HepG2 (cell line): ENCODE data around the gene RASA4. TPM values are rescaled to one million over a fixed set of nuclear protein-coding genes. Genes with fewer than 3 reads are reported as not detected.
"Not testable (repeated sequence)": the region's sequence is repeated elsewhere in the genome, so short reads cannot be mapped to it uniquely, and the experiment has no call there.

Experiments
- ATAC-seq: fragments of 200-7000 bp; cut with Tn5 transposase; 3 replicates; pipeline ENCODE4 v1.9.1; 2020; ENCODE audit warnings: mild to moderate bottlenecking, moderate library complexity
- BruUV-seq: library from RNA; stranded (reverse); fragments of 400-500 nt; replicated peaks from 2 replicates; lab custom pipeline; 2021; lab: Mats Ljungman, UMichigan
- CTCF ChIA-PET: fragments of 300-600 bp; formaldehyde crosslinking; extraction: SDS; loops from one replicate; lab custom pipeline; 2021; ENCODE audit warnings: low total read pairs, inconsistent platforms, low intra/inter-chr PET ratio; lab: Yijun Ruan, JAX
- POLR2A ChIA-PET: fragments of 350-600 bp; sonication (Branson Sonifier 250); formaldehyde crosslinking; loops from one replicate; lab custom pipeline; 2020; ENCODE audit warnings: antibody characterized with exemption, inconsistent platforms; lab: Yijun Ruan, JAX
- DNase-seq: peaks from one replicate; pipeline ENCODE4 v3.0.0-alpha.2; 2015; ENCODE audit warnings: low spot score
- FAIRE-seq: peaks from 3 replicates; lab custom pipeline; 2011; peaks lifted over from hg19 to GRCh38; lab: Jason Lieb, UNC
- H2AFZ ChIP-seq: one replicate; pipeline ENCODE4 v1.6.1; 2011; ENCODE audit warnings: low read length, inconsistent platforms
- H3K27ac ChIP-seq: fragments of 300-600 bp; 3 replicates; pipeline ENCODE4 v1.8.0; 2011; ENCODE audit warnings: mixed run types, mild to moderate bottlenecking, mixed read lengths, low read length, inconsistent platforms; ENCODE audit not compliant: insufficient read depth; ENCODE audit errors: extremely low read length
- H3K27me3 ChIP-seq, 2 experiments: fragments of 200-600 bp in 1 of 2; 2 replicates in 1 of 2; 3 replicates in 1 of 2; pipeline versions ENCODE4 v1.6.0 to v1.8.0; 2011; ENCODE audit warnings: low read length in 2 of 2, mild to moderate bottlenecking in 2 of 2, moderate library complexity in 2 of 2, inconsistent platforms in 1 of 2; ENCODE audit not compliant: insufficient read depth in 2 of 2, control insufficient read depth in 1 of 2
- H3K36me3 ChIP-seq, 2 experiments: fragments of 200-600 bp in 1 of 2; replicated peaks in 1 of 2; 2 replicates in 1 of 2; 3 replicates in 1 of 2; pipeline versions ENCODE4 v1.5.1 to v1.8.0; 2011; ENCODE audit warnings: low read length in 2 of 2, inconsistent platforms in 1 of 2; ENCODE audit not compliant: insufficient read depth in 2 of 2, control insufficient read depth in 1 of 2
- H3K4me1 ChIP-seq: 2 replicates; pipeline ENCODE4 v1.5.1; 2012; ENCODE audit warnings: low read length, inconsistent platforms; ENCODE audit not compliant: insufficient read depth
- H3K4me2 ChIP-seq: 2 replicates; pipeline ENCODE4 v1.6.0; 2011; ENCODE audit warnings: low read depth, low read length, inconsistent platforms
- H3K4me3 ChIP-seq, 3 experiments: fragments of 200-600 bp in 1 of 3; sonication (generic), shearing (Covaris generic) in 1 of 3; replicated peaks in 1 of 3; 2 replicates each; pipeline ENCODE4 v1.5.1; 2011 to 2016; ENCODE audit warnings: low read length in 3 of 3, inconsistent platforms in 2 of 3, low read depth in 2 of 3, mild to moderate bottlenecking in 2 of 3, control low read depth in 1 of 3, mixed read lengths in 1 of 3; ENCODE audit not compliant: insufficient read depth in 1 of 3
- H3K79me2 ChIP-seq: one replicate; pipeline ENCODE4 v1.6.1; 2011; ENCODE audit warnings: low read length, inconsistent platforms; ENCODE audit not compliant: insufficient read depth
- H3K9ac ChIP-seq: 2 replicates; pipeline ENCODE4 v1.6.0; 2011; ENCODE audit warnings: mild to moderate bottlenecking, low read depth, low read length, inconsistent platforms; ENCODE audit not compliant: insufficient read depth
- H3K9me3 ChIP-seq: 2 replicates; pipeline ENCODE4 v1.5.1; 2012; ENCODE audit warnings: mild to moderate bottlenecking, low read length
- H4K20me1 ChIP-seq: 2 replicates; pipeline ENCODE4 v1.6.0; 2011; ENCODE audit warnings: inconsistent platforms, mild to moderate bottlenecking, low read length, moderate library complexity; ENCODE audit not compliant: insufficient read depth
- WGBS: methylation state at CpG from one replicate; pipeline ENCODE4 v1.1.6; 2017; ENCODE audit warnings: low lambda C conversion rate; 5-methylcytosine and 5-hydroxymethylcytosine counted together
- in situ Hi-C: cut with HindIII; loops from 2 replicates; pipeline ENCODE4 v1.10.0; 2017; ENCODE audit warnings: low pct_unique_long_range_greater_than_20kb; ENCODE audit not compliant: extremely low pct_ligation_motif_present
- intact Hi-C: fragments of 100-400 bp; cut with micrococcal nuclease; formaldehyde crosslinking; loops from one replicate; pipeline ENCODE4 v1.10.0; 2022; ENCODE audit not compliant: unreplicated experiment
- polyA plus RNA-seq, 8 experiments: library from polyadenylated mRNA; depleted of rRNA in 3 of 8; stranded (reverse) in 7 of 8; unstranded in 1 of 8; fragments of >200 nt; fragmentation: Illumina TruSeq in 4 of 8; extraction: Trizol in 4 of 8; gene quantifications; 2 replicates each; pipeline versions ENCODE4 v1.2.1 to v1.2.3, GENCODE V29; 2011 to 2016; ENCODE audit warnings: low read depth in 4 of 8, missing spikeins in 1 of 8, mixed read lengths in 1 of 8; ENCODE audit not compliant: insufficient read depth in 1 of 8
- total RNA-seq, 5 experiments: library from RNA; depleted of rRNA; stranded (reverse); fragments of >200 nt; fragmentation: Illumina TruSeq; extraction: Trizol; gene quantifications; 2 replicates each; pipeline ENCODE4 v1.2.3, GENCODE V29; 2016; ENCODE audit warnings: low read depth in 1 of 5

Gene RASA4
- total and polyA plus RNA-seq, 2 of the 13 experiments (the other 11 are each of a cell fraction or from before 2014, with no cell fraction given): 1.1 to 1.6 TPM

DNA sequence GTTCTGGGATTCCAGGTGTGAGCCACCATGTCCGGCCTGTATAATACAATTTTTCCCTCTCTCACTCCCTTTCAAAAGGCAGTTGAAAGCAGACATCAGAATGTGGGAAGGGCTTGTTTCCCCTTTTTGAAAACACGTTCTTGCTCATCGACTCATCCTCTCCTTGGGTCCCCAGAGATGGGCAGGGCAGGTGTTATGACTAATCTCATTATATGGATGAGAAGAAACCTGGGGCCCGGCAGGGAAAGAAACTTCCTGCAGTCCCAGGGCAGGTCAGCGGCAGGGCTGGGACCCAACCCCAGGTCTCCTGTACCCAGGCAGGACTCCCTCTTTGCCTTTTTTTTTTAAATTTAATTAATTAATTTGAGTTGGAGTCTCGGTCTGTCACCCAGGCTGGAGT is 70.2 kb downstream of the RASA4 start:
- ATAC-seq, H2AFZ ChIP-seq, H3K4me1 ChIP-seq, H3K9ac ChIP-seq, DNase-seq, H3K4me2 ChIP-seq, H3K27me3 ChIP-seq, H3K36me3 ChIP-seq, H3K9me3 ChIP-seq, FAIRE-seq, BruUV-seq, H3K27ac ChIP-seq, POLR2A ChIA-PET, CTCF ChIA-PET, in situ Hi-C loops, H3K79me2 ChIP-seq, intact Hi-C loops, H4K20me1 ChIP-seq, H3K4me3 ChIP-seq: not testable (repeated sequence)
- WGBS: 90% methylated on average over 2 of the region's 6 CpGs

GRCh38 chr7:102545288-102545687 is 71.3 kb downstream of the RASA4 start:
- DNase-seq, BruUV-seq, H3K4me2 ChIP-seq, H3K9ac ChIP-seq, H3K27me3 ChIP-seq, in situ Hi-C loops, H3K79me2 ChIP-seq, H3K9me3 ChIP-seq, H4K20me1 ChIP-seq, POLR2A ChIA-PET, CTCF ChIA-PET, intact Hi-C loops, ATAC-seq, H3K4me3 ChIP-seq, FAIRE-seq, H3K36me3 ChIP-seq, H2AFZ ChIP-seq, H3K4me1 ChIP-seq, H3K27ac ChIP-seq: not testable (repeated sequence)
- 100% methylated on average over 4 of the region's 12 CpGs for WGBS

- DNase-seq, H3K79me2 ChIP-seq, BruUV-seq, H3K27me3 ChIP-seq, H3K27ac ChIP-seq, H3K4me3 ChIP-seq, H3K4me2 ChIP-seq, intact Hi-C loops, H2AFZ ChIP-seq, in situ Hi-C loops, POLR2A ChIA-PET, H3K9ac ChIP-seq, FAIRE-seq, H3K36me3 ChIP-seq, ATAC-seq, CTCF ChIA-PET, H4K20me1 ChIP-seq, H3K9me3 ChIP-seq, H3K4me1 ChIP-seq: not testable (repeated sequence)
- 100% methylated on average over 1 of the region's 1 CpG for WGBS
Observed at GRCh38 chr7:102544372-102544771, 72.2 kb downstream of the RASA4 start.

DNA sequence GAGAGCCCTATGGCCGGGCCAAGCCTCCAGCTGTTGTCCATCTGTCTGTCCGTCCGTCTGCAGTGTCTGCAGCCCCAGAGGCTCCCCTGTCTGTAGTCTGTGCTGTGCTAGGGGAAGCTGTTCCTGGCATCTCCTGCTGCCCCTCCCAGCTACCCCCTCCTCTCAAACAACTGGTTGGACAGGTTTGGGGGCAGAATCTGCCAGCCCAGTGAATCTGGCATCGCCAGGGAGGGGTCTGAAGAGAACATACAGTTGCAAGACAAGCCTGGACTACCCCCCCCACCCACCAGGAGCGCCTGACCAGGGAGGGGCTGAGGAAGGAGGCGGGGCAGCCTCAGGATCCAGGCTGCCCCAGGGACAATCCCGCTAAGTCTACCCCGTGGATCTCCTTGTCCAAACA is 73.0 kb downstream of the RASA4 start, which contains the start of gene UPK3BL2:
TSS of gene UPK3BL2 (minus strand) at position 101 of the 400 bp plus-strand sequence. CDS start at position 41, 60 bp downstream.
- FAIRE-seq, POLR2A ChIA-PET: not testable (repeated sequence)
- BruUV-seq: TSS peak; percentile 36

More for the DNA sequence above, 73.0 kb downstream of the RASA4 start, which contains the start of gene UPK3BL2:
- H3K4me3 ChIP-seq, H4K20me1 ChIP-seq, DNase-seq, in situ Hi-C loops, H3K9ac ChIP-seq, H3K9me3 ChIP-seq, H2AFZ ChIP-seq, CTCF ChIA-PET, H3K36me3 ChIP-seq, H3K79me2 ChIP-seq, ATAC-seq, H3K27ac ChIP-seq, intact Hi-C loops, H3K4me1 ChIP-seq, H3K4me2 ChIP-seq, H3K27me3 ChIP-seq: not testable (repeated sequence)
- WGBS: no CpG with 5 or more reads among the region's 8 CpGs
